NCI-H1105 (cell line): ENCODE measurements around the gene PCSK5.
A peak's percentile ranks its signal among the peaks of the same experiment; 100 is the strongest.

Experiments used
- DNase-seq: peaks from one replicate; lab custom pipeline; 2025; lab: John Stamatoyannopoulos, UW

PCSK5 gene

GRCh38 chr9:76191493-76191892 is 301.0 kb downstream of the PCSK5 start:
- DNase-seq: no peak

- DNase-seq: no peak
These were observed 301.5 kb downstream of the PCSK5 start for GRCh38 chr9:76192013-76192412.

- no peak for DNase-seq
These were observed 304.4 kb downstream of the PCSK5 start for GRCh38 chr9:76194896-76195295.

GRCh38 chr9:76198336-76198735 is 307.9 kb downstream of the PCSK5 start:
- DNase-seq: no peak

GRCh38 chr9:76200315-76200714 is 309.8 kb downstream of the PCSK5 start:
- DNase-seq: no peak

GRCh38 chr9:76200745-76201144 is 310.3 kb downstream of the PCSK5 start:
- peak; percentile 32 for DNase-seq

- no peak for DNase-seq
These were observed 312.9 kb downstream of the PCSK5 start for GRCh38 chr9:76203373-76203772.

GRCh38 chr9:76206821-76207220 is 316.3 kb downstream of the PCSK5 start:
- DNase-seq: no peak

- no peak for DNase-seq
These were observed 323.3 kb downstream of the PCSK5 start for GRCh38 chr9:76213751-76214150.

- no peak for DNase-seq
These were observed 324.6 kb downstream of the PCSK5 start for GRCh38 chr9:76215066-76215465.

- no peak for DNase-seq
These were observed 325.7 kb downstream of the PCSK5 start for GRCh38 chr9:76216161-76216649.

GRCh38 chr9:76218117-76218885 is 327.8 kb downstream of the PCSK5 start:
- no peak for DNase-seq

GRCh38 chr9:76218886-76219445 is 328.5 kb downstream of the PCSK5 start:
- DNase-seq: no peak

- DNase-seq: no peak
These were observed 329.2 kb downstream of the PCSK5 start for GRCh38 chr9:76219560-76220151.

- DNase-seq: no peak
These were observed 330.9 kb downstream of the PCSK5 start for GRCh38 chr9:76221423-76221822.

- DNase-seq: no peak
These were observed 333.4 kb downstream of the PCSK5 start for GRCh38 chr9:76223749-76224340.

- no peak for DNase-seq
These were observed 336.7 kb downstream of the PCSK5 start for GRCh38 chr9:76227156-76227555.

- DNase-seq: no peak
These were observed 340.5 kb downstream of the PCSK5 start for GRCh38 chr9:76231001-76231400.

- no peak for DNase-seq
These were observed 342.5 kb downstream of the PCSK5 start for GRCh38 chr9:76232861-76233489.

- DNase-seq: no peak
These were observed 350.1 kb downstream of the PCSK5 start for GRCh38 chr9:76240578-76240977.

- no peak for DNase-seq
These were observed 355.0 kb downstream of the PCSK5 start for GRCh38 chr9:76245518-76245917.

GRCh38 chr9:76246680-76247079 is 356.2 kb downstream of the PCSK5 start:
- DNase-seq: no peak
